Measurements from ENCODE around the gene EPB41L4B.

The EPB41L4B gene

GRCh38 chr9:109239240-109239639 lies 81.6 kb downstream of the EPB41L4B start:
- TF ChIP-seq, protein P1, sequence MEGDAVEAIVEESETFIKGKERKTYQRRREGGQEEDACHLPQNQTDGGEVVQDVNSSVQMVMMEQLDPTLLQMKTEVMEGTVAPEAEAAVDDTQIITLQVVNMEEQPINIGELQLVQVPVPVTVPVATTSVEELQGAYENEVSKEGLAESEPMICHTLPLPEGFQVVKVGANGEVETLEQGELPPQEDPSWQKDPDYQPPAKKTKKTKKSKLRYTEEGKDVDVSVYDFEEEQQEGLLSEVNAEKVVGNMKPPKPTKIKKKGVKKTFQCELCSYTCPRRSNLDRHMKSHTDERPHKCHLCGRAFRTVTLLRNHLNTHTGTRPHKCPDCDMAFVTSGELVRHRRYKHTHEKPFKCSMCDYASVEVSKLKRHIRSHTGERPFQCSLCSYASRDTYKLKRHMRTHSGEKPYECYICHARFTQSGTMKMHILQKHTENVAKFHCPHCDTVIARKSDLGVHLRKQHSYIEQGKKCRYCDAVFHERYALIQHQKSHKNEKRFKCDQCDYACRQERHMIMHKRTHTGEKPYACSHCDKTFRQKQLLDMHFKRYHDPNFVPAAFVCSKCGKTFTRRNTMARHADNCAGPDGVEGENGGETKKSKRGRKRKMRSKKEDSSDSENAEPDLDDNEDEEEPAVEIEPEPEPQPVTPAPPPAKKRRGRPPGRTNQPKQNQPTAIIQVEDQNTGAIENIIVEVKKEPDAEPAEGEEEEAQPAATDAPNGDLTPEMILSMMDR (IDR thresholded peaks at IDR 0.05; ENCODE audit: borderline replicate concordance, insufficient read depth, low read depth, low read length), result no peak
- H3K4me3 ChIP-seq (ENCODE audit: low read depth, low read length), result no peak overlapping the region

GRCh38 chr9:109238655-109239054 lies 82.2 kb downstream of the EPB41L4B start:
- TF ChIP-seq, protein P1 (IDR thresholded peaks at IDR 0.05; ENCODE audit: borderline replicate concordance, insufficient read depth, low read depth, low read length), result no peak
- H3K4me3 ChIP-seq (ENCODE audit: low read depth, low read length), result no peak overlapping the region

GRCh38 chr9:109238125-109238524 lies 82.7 kb downstream of the EPB41L4B start:
- H3K4me3 ChIP-seq (ENCODE audit: low read depth, low read length), result no peak overlapping the region
- TF ChIP-seq, protein P1 (IDR thresholded peaks at IDR 0.05; ENCODE audit: borderline replicate concordance, insufficient read depth, low read depth, low read length), result no peak

DNA sequence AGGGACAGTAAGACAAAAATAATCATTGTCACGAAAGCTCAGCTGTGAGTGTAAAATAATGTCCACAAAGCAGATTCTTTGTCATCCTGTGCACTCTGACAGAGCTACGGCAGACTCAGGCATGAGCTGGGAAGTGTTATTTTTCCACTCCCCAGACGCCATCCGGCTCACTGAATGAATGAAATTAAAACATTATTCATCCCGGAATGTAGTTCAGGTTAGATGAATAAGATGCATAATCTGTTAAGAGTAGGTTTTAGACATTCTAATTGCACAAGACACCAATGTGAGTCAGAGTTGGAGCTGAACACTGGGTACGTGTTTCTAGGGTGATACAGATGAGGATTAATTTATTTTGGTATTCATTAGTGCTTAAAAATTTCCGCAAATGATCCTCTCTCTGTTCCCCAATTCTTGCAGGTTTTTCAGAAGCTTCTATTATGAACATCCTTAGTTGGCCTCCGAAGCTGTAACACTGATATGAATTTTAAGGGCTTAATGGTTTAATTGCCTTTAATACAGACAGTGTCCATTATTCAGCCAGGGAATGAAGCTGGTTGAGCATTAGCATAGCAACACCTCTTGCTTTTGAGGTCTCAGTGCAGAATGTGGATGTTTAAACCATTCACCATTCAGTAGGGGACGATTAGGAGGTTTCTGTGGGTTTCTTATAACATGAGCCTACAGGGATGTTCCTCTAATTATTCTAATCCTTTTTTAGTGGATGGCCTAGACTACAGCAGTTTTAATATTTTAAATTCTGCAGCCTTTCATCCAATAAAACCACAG lies 88.2 kb downstream of the EPB41L4B start:
- no peak overlapping the region for H3K4me3 ChIP-seq (ENCODE audit: low read depth, low read length)
- TF ChIP-seq, protein P1 (IDR thresholded peaks at IDR 0.05; ENCODE audit: borderline replicate concordance, insufficient read depth, low read depth, low read length), result no peak

- H3K4me3 ChIP-seq (ENCODE audit: low read depth, low read length), result no peak overlapping the region
- TF ChIP-seq, protein P1 (IDR thresholded peaks at IDR 0.05; ENCODE audit: borderline replicate concordance, insufficient read depth, low read depth, low read length), result no peak
These were observed 89.3 kb downstream of the EPB41L4B start for GRCh38 chr9:109231593-109231992.

DNA sequence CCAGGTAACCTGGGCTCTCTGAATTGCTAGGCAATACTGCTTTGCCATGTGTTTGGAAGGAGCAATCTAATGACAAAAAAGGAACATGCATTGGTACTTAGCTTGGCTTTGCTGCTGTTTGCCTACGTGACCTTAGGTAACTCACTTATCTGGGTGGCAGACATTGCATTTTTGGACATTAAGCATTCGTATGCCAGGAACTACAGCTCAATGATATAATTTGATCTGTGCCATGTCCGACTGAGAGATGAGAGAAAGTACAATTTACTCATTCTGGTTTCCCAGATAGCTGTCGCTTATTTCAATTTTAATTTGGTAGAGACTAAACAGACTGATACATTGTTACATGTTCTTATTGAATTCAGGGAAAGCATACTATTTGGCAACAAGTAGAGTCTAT lies 90.6 kb downstream of the EPB41L4B start:
- TF ChIP-seq, protein P1 (IDR thresholded peaks at IDR 0.05; ENCODE audit: borderline replicate concordance, insufficient read depth, low read depth, low read length), result no peak
- no peak overlapping the region for H3K4me3 ChIP-seq (ENCODE audit: low read depth, low read length)

- TF ChIP-seq, protein P1 (IDR thresholded peaks at IDR 0.05; ENCODE audit: borderline replicate concordance, insufficient read depth, low read depth, low read length), result no peak
- no peak overlapping the region for H3K4me3 ChIP-seq (ENCODE audit: low read depth, low read length)
These were observed 91.2 kb downstream of the EPB41L4B start for GRCh38 chr9:109229682-109230081.

Data from GM12875 (cell line).